DLD1 (cell line): ENCODE results near the gene C14orf180.

Experiments used
- in situ Hi-C: cut with HindIII; loops from 2 replicates; pipeline ENCODE4 v1.10.0; 2017; ENCODE audit warnings: low sequenced_read_pairs

Gene C14orf180

GRCh38 chr14:104559804-104560585 is 19.6 kb upstream of the C14orf180 start:
- in situ Hi-C loops, result no loop called here

DNA sequence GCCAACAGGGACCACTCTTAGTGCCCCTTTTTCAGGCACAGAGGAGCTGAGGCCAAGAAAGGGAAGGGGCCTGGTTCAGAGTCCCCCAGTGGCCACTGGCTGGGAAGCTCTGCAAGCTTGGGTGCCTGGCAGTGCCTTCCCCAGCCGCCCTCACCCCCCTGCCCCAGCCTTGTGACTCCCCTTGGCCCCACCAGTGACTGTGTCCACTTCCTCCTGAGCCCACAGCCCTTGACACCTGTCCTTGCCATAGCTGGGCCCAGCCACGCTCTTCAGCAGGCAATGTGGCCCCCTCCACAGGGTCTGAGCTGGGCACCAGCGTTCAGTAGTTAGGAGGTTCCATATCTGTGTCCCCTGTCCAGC is 19.0 kb upstream of the C14orf180 start:
- in situ Hi-C loops, result no loop called here

- in situ Hi-C loops, result no loop called here
Observed at GRCh38 chr14:104561124-104561557, 18.4 kb upstream of the C14orf180 start.

DNA sequence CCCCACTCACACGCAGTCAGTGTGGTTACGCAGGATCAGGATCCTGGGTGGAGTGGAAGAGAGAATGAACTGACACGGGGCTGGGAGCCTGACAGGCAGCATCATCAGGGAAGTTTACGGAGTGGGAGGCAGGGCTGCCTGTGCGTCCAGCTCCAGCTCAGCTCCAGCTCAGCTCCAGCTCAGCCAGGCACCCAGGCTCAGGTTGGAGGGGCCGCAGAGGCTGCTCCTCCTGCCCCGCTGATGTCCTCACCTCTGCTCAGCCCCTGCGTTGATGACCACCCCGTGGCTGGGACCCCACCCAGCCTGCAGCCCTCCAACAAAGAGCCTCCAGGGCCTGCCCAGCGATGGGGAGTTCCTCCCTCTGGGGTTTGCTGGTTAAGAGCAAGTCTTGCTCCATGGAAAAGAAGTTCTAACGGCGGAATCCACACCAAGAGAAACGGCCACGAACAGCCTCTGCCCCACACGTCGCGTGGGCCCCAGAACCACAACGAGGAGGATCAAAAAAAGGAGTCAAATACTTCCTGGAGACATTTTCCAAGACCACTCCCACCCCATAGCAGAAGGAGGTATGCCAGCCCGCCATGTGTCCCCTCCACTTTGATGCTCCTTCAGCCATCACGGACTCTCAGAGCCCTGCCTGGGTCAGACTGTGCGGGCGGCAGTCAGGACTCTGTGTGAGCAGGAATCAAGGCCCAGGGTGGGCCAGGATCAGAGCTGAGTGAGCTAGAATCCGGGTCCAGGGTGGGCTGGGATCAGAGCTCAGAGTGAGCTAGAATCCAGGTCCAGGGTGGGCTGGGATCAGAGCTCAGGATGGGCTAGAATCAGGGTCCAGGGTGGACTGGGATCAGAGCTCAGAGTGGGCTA is 17.7 kb upstream of the C14orf180 start:
- in situ Hi-C loops, result no loop called here

DNA sequence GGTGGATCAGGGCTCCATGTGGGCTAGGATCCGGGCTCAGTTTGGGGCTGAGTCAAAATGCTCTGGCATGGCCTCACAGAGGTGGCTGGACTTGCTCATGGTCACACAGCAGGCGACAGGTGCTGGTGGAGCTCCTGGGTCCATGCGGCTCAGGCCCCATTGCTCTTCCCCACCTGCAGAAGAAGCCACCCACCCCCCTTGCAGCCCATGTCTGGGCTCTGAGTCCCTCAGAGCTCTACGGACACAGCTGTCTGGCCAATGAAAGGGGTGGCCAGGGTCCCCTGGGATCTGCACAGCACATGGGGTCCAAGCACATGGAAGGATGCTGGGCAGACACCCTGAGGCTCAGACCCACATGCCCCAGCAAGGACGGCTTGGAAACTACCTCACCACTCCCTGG is 17.0 kb upstream of the C14orf180 start:
- in situ Hi-C loops, result no loop called here

DNA sequence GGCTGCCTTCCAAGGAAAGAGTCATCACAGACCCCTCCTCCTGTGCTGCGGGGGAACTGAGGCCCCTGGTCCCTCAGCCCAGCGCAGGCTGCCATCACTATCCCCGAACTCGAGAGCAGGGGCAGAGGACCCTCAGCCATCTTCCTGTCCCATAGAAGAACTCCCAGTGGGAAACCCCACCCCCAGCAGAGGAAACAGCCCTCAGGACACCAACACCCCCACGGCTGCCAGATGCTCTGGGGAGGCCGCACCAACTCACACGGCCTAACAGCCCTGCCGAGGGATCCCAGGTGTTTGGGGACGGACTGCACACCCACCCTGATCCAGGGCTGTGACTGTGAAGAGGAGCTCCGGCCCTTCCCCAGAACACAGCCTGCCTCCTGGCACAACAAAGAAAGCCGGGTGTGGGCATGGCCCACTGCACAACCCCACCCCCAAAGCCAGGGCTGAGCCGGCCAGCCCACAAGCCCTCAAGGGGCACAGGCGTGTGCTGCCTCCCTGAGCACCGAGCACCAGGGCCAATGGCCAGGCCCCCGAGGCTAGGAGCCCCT is 16.3 kb upstream of the C14orf180 start:
- in situ Hi-C loops, result no loop called here

DNA sequence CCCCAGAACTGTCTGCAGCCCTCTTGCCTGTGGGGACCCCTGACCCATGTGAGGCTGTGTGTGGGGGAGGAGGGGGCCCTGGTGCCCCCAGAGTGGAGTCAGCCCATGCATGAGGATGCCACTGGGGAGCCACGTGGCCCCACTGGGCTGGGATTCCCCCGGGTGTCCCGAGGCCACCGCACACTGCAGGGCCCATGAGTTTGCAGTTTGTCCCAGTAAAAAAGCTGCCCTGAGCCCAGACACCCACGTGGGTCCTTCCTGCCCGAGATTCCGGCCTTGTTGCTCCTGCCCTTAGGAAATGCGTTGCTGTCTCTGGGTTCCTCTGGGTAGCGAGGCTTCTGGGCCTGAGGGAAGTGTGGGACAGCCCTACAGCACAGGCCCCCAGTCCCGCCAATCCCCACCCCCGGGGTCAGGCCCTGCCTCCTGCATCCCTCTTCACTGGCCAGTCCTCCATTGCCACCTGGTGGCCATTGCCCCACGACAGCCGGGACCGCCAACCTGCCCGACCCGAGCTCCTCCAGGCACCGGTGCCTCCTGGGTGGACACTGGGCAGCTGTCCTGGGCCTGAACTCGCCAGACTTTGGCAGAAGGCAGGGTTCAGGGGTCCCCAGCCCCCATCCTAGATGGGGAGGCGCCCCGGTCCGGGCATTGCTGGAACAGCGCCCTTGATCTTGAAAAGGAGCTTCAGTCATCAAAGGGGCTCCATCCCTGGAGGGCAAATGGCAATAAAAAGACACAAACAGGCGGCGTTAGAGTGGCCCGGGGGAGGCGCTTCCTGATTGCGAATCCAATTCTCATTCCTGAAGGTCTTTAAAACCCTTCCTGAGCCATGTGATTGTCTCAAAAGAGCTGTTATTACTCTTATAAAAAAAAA is 15.6 kb upstream of the C14orf180 start:
- in situ Hi-C loops, result no loop called here

GRCh38 chr14:104564744-104565679 is 14.6 kb upstream of the C14orf180 start:
- in situ Hi-C loops, result no loop called here

- in situ Hi-C loops, result no loop called here
Observed at GRCh38 chr14:104567141-104567956, 12.2 kb upstream of the C14orf180 start.

- in situ Hi-C loops, result no loop called here
Observed at GRCh38 chr14:104567957-104568225, 11.7 kb upstream of the C14orf180 start.

DNA sequence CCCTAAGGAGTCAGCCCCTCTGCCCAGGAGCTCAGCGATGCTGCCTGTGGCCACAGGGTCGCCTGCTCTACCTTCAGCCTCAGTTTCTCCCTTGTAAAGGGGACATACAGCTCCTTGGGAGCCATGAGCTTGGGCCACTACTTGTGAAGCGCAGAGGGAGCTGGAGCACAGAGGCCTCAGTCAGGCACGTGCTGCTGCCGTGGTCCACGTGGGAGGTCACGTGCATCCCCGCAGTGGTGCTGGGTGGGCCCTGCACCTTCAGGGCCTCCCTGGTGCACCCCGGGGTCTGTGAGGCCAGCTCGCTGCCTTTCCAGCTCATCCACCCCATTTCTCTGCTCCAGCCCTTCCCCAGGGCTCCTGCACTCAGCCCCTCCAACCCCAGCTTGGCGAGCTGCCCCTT is 10.9 kb upstream of the C14orf180 start:
- in situ Hi-C loops, result no loop called here

DNA sequence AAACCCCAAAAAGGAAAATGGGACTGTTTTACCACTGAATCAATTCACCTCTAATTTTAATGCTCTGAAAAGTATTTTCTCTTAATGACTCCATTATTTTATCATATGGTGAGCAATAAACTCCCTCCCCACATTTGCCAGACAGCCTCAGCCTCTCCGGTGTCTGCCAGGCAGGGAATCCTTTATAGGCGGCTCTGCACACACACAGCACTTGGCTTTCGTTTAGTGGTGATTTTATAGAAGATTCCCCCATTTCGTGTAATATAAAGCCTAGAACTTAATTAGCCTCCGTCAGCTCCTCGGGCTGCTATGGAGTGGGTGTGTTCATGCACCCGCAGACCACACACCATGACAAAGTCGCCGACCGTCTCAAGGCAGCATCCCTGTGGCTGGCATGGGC is 10.1 kb upstream of the C14orf180 start:
- in situ Hi-C loops, result no loop called here

DNA sequence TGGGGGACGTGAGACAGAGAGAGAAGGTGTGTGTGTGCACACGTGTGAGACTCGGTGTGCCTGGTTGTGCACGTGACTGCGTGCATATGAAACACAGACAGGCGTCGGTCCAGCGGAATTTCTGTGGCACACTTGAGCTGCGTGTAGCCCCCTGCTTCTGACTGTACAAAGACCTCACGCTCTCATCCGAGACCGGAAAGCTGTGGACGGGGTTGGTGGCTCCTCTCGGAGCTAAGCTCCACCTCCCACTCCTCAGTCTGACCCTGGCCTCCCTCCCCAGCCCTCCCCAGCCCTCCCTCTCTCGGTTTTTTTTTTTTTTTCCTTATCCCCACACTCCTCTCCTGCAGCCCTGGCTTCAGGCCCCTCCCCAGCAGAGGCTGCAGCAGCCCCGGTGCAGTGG is 8.3 kb upstream of the C14orf180 start:
- in situ Hi-C loops, result no loop called here

DNA sequence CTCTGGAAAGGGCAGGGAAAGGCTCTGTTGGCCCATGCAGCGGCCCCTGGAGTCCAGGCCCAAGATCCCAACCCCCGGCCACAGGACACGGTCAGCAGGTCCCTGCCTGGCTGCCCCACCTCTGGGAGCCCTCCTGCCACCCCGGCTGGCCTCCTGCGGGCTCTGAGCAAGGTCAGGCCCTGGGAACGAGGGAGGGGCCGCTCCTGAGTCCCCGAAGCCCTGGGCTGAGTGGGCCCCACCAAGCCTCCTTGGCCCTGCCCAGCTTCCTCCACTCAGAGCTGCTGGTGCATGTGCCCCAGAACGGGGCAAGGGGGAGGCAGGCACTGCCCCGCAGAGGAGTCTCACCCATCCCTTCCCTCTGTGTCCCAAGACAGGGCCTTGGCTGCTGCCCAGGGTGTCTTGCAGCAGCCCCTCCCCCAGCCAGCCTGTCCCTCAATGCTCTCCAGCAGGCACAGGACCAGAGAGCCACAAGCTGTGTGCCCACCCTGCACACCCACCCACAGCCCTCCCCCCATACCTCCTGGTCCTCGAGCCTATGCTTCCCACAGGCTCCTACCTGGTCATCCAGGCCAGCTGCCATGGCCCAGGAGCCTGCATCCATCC is 7.4 kb upstream of the C14orf180 start:
- in situ Hi-C loops, result no loop called here

DNA sequence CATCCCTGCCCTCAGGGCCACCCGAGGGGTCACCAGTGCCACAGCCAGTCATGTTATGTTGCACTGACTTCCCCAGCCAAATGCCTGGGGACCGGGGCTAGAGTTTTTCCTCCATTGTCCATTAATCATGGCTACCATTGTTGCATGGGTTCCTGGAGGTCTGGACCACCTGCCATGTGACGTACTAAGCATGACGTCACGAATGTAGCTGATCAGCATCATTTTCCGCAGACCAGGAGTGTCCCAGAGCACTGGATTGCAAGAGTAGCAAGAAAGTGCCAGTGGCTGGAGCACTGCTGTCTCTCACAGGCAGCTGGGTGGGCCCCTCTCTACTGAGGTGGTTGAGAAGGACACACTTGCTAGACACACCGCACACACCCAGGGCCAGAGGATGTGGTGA is 6.9 kb upstream of the C14orf180 start:
- in situ Hi-C loops, result no loop called here

- in situ Hi-C loops, result no loop called here
Observed at GRCh38 chr14:104573930-104574329, 5.6 kb upstream of the C14orf180 start.

GRCh38 chr14:104574536-104574935 is 5.0 kb upstream of the C14orf180 start:
- in situ Hi-C loops, result no loop called here

- in situ Hi-C loops, result no loop called here
Observed at GRCh38 chr14:104574978-104575583, 4.5 kb upstream of the C14orf180 start.
